ENCODE results near the gene OXNAD1.

OXNAD1 gene

GRCh38 chr3:16252988-16253387 lies 12.0 kb upstream of the OXNAD1 start:
- TF ChIP-seq CTCF (IDR thresholded peaks at IDR 0.05) = no peak
- DNase-seq = no peak
- peak overlapping the region; percentile 58 to 70 for H3K27ac ChIP-seq
- peaks cover 0 to 28% (median 2%) of the 10 kb centered on the region in 4 donors for H3K4me1 ChIP-seq
- peaks cover 0 to 9% (median 0%) of the 10 kb centered on the region in 3 donors for H3K36me3 ChIP-seq
- intact Hi-C loops (cut with DNase I; ENCODE audit: low total_unique reads) = no loop called here
- H3K27me3 ChIP-seq = no peaks in the 10 kb centered on the region
- no peak overlapping the region for H3K4me3 ChIP-seq
- H3K9me3 ChIP-seq = no peaks in the 10 kb centered on the region

GRCh38 chr3:16253601-16254000 lies 11.4 kb upstream of the OXNAD1 start:
- peaks cover 0 to 13% (median 4%) of the 10 kb centered on the region in 3 donors for H3K36me3 ChIP-seq
- H3K4me1 ChIP-seq = peaks cover 0 to 28% (median 2%) of the 10 kb centered on the region in 4 donors
- peak overlapping the region; percentile 58 to 70 for H3K27ac ChIP-seq
- H3K9me3 ChIP-seq = no peaks in the 10 kb centered on the region
- peak; percentile 87 to 93 for DNase-seq
- intact Hi-C loops (cut with DNase I; ENCODE audit: low total_unique reads) = no loop called here
- H3K27me3 ChIP-seq = no peaks in the 10 kb centered on the region
- TF ChIP-seq CTCF (IDR thresholded peaks at IDR 0.05) = no peak
- H3K4me3 ChIP-seq = no peak overlapping the region

- H3K36me3 ChIP-seq = peaks cover 10 to 26% (median 11%) of the 10 kb centered on the region in 3 donors
- H3K27me3 ChIP-seq = no peaks in the 10 kb centered on the region
- no peak for DNase-seq
- intact Hi-C loops (cut with DNase I; ENCODE audit: low total_unique reads) = no loop called here
- no peak for TF ChIP-seq CTCF (IDR thresholded peaks at IDR 0.05)
- peaks cover 0 to 28% (median 2%) of the 10 kb centered on the region in 4 donors for H3K4me1 ChIP-seq
- H3K4me3 ChIP-seq = no peak overlapping the region
- no peaks in the 10 kb centered on the region for H3K9me3 ChIP-seq
- peak overlapping the region in 1 of 2 donors; percentile 70 for H3K27ac ChIP-seq
These were observed 10.1 kb upstream of the OXNAD1 start for GRCh38 chr3:16254916-16255315.

DNA sequence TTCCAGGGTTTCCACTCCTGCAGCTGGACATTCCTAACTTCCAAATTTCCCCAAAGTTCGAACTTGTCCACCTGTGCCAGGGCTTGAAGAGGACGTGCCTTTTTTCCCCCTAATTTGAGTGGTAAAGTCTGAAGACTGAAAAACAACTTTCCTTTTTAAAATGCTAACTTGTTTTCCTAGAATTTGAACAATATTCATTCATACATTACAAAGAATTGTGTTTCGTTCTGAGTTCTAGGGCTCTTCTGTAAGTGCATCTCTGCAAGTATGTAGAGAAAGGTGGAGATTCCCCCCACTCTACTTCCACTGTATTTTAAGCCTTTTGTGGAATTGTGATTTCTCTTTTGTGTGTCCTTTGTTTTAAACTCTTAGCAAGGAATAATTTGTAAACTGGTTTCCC lies 9.7 kb upstream of the OXNAD1 start:
- intact Hi-C loops (cut with DNase I; ENCODE audit: low total_unique reads) = no loop called here
- Histone ChIP-seq H3K4me1 (peaks cover 0 to 28% (median 2%) of the 10 kb centered on the region in 4 donors), H3K36me3 (peaks cover 14 to 27% (median 15%) of the 10 kb centered on the region in 3 donors), H3K27me3 (no peaks in the 10 kb centered on the region), H3K27ac (no peak overlapping the region), H3K4me3 (no peak overlapping the region), H3K9me3 (no peaks in the 10 kb centered on the region)
- DNase-seq = no peak
- no peak for TF ChIP-seq CTCF (IDR thresholded peaks at IDR 0.05)

- Histone ChIP-seq H3K27me3 (no peaks in the 10 kb centered on the region), H3K4me1 (peaks cover 0 to 28% (median 2%) of the 10 kb centered on the region in 4 donors), H3K36me3 (peaks cover 18 to 27% (median 19%) of the 10 kb centered on the region in 3 donors), H3K9me3 (no peaks in the 10 kb centered on the region), H3K27ac (no peak overlapping the region), H3K4me3 (no peak overlapping the region)
- intact Hi-C loops (cut with DNase I; ENCODE audit: low total_unique reads) = no loop called here
- no peak for DNase-seq
- no peak for TF ChIP-seq CTCF (IDR thresholded peaks at IDR 0.05)
These were observed 9.3 kb upstream of the OXNAD1 start for GRCh38 chr3:16255726-16256125.

GRCh38 chr3:16257309-16257708 lies 7.7 kb upstream of the OXNAD1 start:
- H3K9me3 ChIP-seq = no peaks in the 10 kb centered on the region
- H3K36me3 ChIP-seq = peaks cover 20 to 27% (median 20%) of the 10 kb centered on the region in 3 donors
- H3K4me3 ChIP-seq = no peak overlapping the region
- no peak overlapping the region for H3K27ac ChIP-seq
- DNase-seq = no peak
- no peaks in the 10 kb centered on the region for H3K27me3 ChIP-seq
- TF ChIP-seq CTCF (IDR thresholded peaks at IDR 0.05) = no peak
- H3K4me1 ChIP-seq = peaks cover 0 to 34% (median 2%) of the 10 kb centered on the region in 4 donors
- intact Hi-C loops (cut with DNase I; ENCODE audit: low total_unique reads) = no loop called here

All from tibial artery (tissue), 4 donors.